Liver (tissue), 9 donors: Measurements from ENCODE around the gene DENND4A. TPM values are rescaled to one million over a fixed set of nuclear protein-coding genes. Genes with fewer than 3 reads are reported as not detected.

Source experiments
- DNase-seq: peaks from one replicate; pipeline ENCODE4 v3.0.0-alpha.2; 2017; ENCODE audit warnings: low spot score
- H3K27ac ChIP-seq, 2 donors: one replicate each; pipeline ENCODE4 v1.7.0; 2013; ENCODE audit warnings: inconsistent platforms in 2 of 2, low read length in 2 of 2, control low read depth in 1 of 2, low read depth in 1 of 2, mild to moderate bottlenecking in 1 of 2
- H3K27me3 ChIP-seq, 4 donors: one replicate each; pipeline versions ENCODE4 v1.6.1 to v1.7.0; 2013; ENCODE audit warnings: low read length in 3 of 4, inconsistent platforms in 1 of 4, mild to moderate bottlenecking in 1 of 4, moderate library complexity in 1 of 4; ENCODE audit not compliant: control insufficient read depth in 4 of 4, insufficient read depth in 4 of 4
- H3K36me3 ChIP-seq, 4 donors: one replicate each; pipeline versions ENCODE4 v1.6.1 to v1.7.0; 2013; ENCODE audit warnings: low read length in 3 of 4, mild to moderate bottlenecking in 3 of 4, low read depth in 1 of 4, moderate library complexity in 1 of 4; ENCODE audit not compliant: control insufficient read depth in 4 of 4, insufficient read depth in 3 of 4
- H3K4me1 ChIP-seq, 4 donors: one replicate each; pipeline versions ENCODE4 v1.6.1 to v1.7.0; 2013; ENCODE audit warnings: low read length in 3 of 4, mild to moderate bottlenecking in 3 of 4, moderate library complexity in 1 of 4; ENCODE audit not compliant: control insufficient read depth in 4 of 4, insufficient read depth in 4 of 4
- H3K4me3 ChIP-seq, 3 donors: one replicate each; pipeline versions ENCODE4 v1.6.1 to v1.7.0; 2013; ENCODE audit warnings: low read length in 3 of 3, control low read depth in 1 of 3, low read depth in 1 of 3, mild to moderate bottlenecking in 1 of 3
- H3K9ac ChIP-seq, 2 donors: one replicate each; pipeline ENCODE4 v1.7.0; 2013; ENCODE audit warnings: low read length in 2 of 2, mild to moderate bottlenecking in 2 of 2, moderate library complexity in 2 of 2, control low read depth in 1 of 2, low read depth in 1 of 2
- H3K9me3 ChIP-seq, 4 donors: one replicate each; pipeline versions ENCODE4 v1.6.1 to v1.7.0; 2013; ENCODE audit warnings: low read length in 3 of 4; ENCODE audit not compliant: control insufficient read depth in 4 of 4
- EGR1 ChIP-seq, 2 donors: IDR thresholded peaks; 2 replicates each; pipeline ENCODE4 v1.6.1; 2016 to 2018; ENCODE audit warnings: antibody characterized with exemption in 2 of 2, low read depth in 2 of 2
- FOXA1 ChIP-seq: IDR thresholded peaks from 2 replicates; pipeline ENCODE4 v1.6.1; 2016; ENCODE audit warnings: antibody characterized with exemption
- FOXA2 ChIP-seq: IDR thresholded peaks from 2 replicates; pipeline ENCODE4 v1.6.1; 2016; ENCODE audit warnings: antibody characterized with exemption
- GABPA ChIP-seq, 2 donors: IDR thresholded peaks in 1 of 2; conservative IDR thresholded peaks in 1 of 2; 2 replicates each; pipeline ENCODE4 v1.6.1; 2016; ENCODE audit warnings: antibody characterized with exemption in 2 of 2, mild to moderate bottlenecking in 1 of 2, moderate library complexity in 1 of 2
- HNF4A ChIP-seq, 2 donors: conservative IDR thresholded peaks; 2 replicates each; pipeline ENCODE4 v1.6.1; 2016; ENCODE audit warnings: antibody characterized with exemption in 2 of 2, mild to moderate bottlenecking in 2 of 2
- HNF4G ChIP-seq: IDR thresholded peaks from 2 replicates; pipeline ENCODE4 v1.6.1; 2016; ENCODE audit warnings: antibody characterized with exemption
- JUND ChIP-seq, 2 donors: IDR thresholded peaks; 2 replicates each; pipeline ENCODE4 v1.6.1; 2016; ENCODE audit warnings: antibody characterized with exemption in 2 of 2
- MAX ChIP-seq: IDR thresholded peaks from 2 replicates; pipeline ENCODE4 v1.6.1; 2016; ENCODE audit warnings: antibody characterized with exemption
- NR2F2 ChIP-seq: IDR thresholded peaks from 2 replicates; pipeline ENCODE4 v1.6.1; 2016; ENCODE audit warnings: antibody characterized with exemption
- RAD21 ChIP-seq, 2 donors: IDR thresholded peaks; 2 replicates each; pipeline ENCODE4 v1.6.1; 2016; ENCODE audit warnings: antibody characterized with exemption in 2 of 2, mild to moderate bottlenecking in 2 of 2
- REST ChIP-seq: IDR thresholded peaks from 2 replicates; pipeline ENCODE4 v1.6.1; 2016; ENCODE audit warnings: antibody characterized with exemption, mild to moderate bottlenecking
- RXRA ChIP-seq, 2 donors: IDR thresholded peaks; 2 replicates each; pipeline ENCODE4 v1.6.1; 2017 to 2018; ENCODE audit warnings: antibody characterized with exemption in 2 of 2, mild to moderate bottlenecking in 1 of 2
- SP1 ChIP-seq: IDR thresholded peaks from 2 replicates; pipeline ENCODE4 v1.6.1; 2018; ENCODE audit warnings: antibody characterized with exemption, mild to moderate bottlenecking
- TAF1 ChIP-seq: conservative IDR thresholded peaks from 2 replicates; pipeline ENCODE4 v1.6.1; 2016; ENCODE audit warnings: antibody characterized with exemption, mild to moderate bottlenecking
- YY1 ChIP-seq: IDR thresholded peaks from 2 replicates; pipeline ENCODE4 v1.6.1; 2016; ENCODE audit warnings: antibody characterized with exemption, mild to moderate bottlenecking
- ZBTB33 ChIP-seq: IDR thresholded peaks from 2 replicates; pipeline ENCODE4 v1.6.1; 2016; ENCODE audit warnings: antibody characterized with exemption
- WGBS: extraction: QIAGEN DNeasy Blood & Tissue Kit; methylation state at CpG from one replicate; pipeline ENCODE4 v1.1.7; 2013; 5-methylcytosine and 5-hydroxymethylcytosine counted together
- polyA plus RNA-seq, 2 donors: library from polyadenylated mRNA; stranded (reverse) in 1 of 2; unstranded in 1 of 2; fragments of 200-250 nt in 1 of 2; fragments of >200 nt in 1 of 2; fragmentation: Nextera tagmentation in 1 of 2; extraction: Ambion mirVana in 1 of 2; gene quantifications; one replicate each; pipeline versions ENCODE4 v1.2.1 to v1.2.3, GENCODE V29; 2013 to 2015
- total RNA-seq, 2 donors: library from RNA; depleted of rRNA; stranded (reverse); fragments of >200 nt; gene quantifications; one replicate each; pipeline ENCODE4 v1.2.3, GENCODE V29; 2014
- TF ChIP-seq, protein P1 (sequence below): IDR thresholded peaks from 2 replicates; pipeline ENCODE4 v1.6.1; 2016; ENCODE audit warnings: antibody characterized with exemption
- TF ChIP-seq, protein P2 (sequence below): fragments of 150-350 bp; IDR thresholded peaks from 2 replicates; pipeline ENCODE4 v1.5.1; 2017; ENCODE audit warnings: improper control_type of control experiment, low read depth, low read length; ENCODE audit not compliant: missing input control
- donor health status: healthy.
- donor health status: healthy.
- donor health status: healthy.
- donor health status: healthy.
- donor health status: healthy.

The DENND4A gene
- total and polyA plus RNA-seq, 4 donors: 5.2 to 75.5 (median 23.9) TPM

GRCh38 chr15:65680544-65680943 is 111.5 kb downstream of the DENND4A start:
- H3K27me3 ChIP-seq: no peaks in the 10 kb centered on the region
- H3K36me3 ChIP-seq: peaks cover 0 to 2% (median under 1%) of the 10 kb centered on the region in 4 donors
- no peaks in the 10 kb centered on the region for H3K4me1 ChIP-seq
- H3K9ac ChIP-seq: no peak overlapping the region
- no peak for DNase-seq
- WGBS: 99% methylated on average over 1 of the region's 1 CpG
- no peak overlapping the region for H3K4me3 ChIP-seq
- H3K27ac ChIP-seq: no peak overlapping the region
- TF ChIP-seq, protein P1, sequence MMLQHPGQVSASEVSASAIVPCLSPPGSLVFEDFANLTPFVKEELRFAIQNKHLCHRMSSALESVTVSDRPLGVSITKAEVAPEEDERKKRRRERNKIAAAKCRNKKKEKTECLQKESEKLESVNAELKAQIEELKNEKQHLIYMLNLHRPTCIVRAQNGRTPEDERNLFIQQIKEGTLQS: no peak
- no peak for TF ChIP-seq EGR1 (IDR thresholded peaks at IDR 0.05; ENCODE audit: low read depth in 2 of 2)
- no peaks in the 10 kb centered on the region for H3K9me3 ChIP-seq

DNA sequence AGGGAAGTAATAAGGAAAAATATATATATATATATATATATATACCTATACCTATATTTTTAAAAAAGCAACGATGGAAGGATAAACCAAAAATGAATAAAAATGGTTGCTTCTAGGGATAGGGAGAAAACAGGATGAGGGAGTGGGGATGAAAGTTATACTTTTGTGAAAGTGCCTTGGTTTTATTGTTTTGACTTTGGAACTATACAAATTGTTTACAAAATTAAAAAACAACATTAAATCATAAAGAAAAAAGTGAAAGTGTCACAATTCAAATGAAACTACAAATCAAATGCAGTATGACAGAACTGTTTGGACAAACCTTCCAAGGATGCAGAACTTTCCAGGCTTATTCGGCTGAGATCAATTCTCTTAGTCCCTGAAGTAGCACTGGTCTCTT is 116.0 kb downstream of the DENND4A start:
- TF ChIP-seq FOXA1: no peak
- TF ChIP-seq GABPA (IDR thresholded peaks at IDR 0.05 in 1 of 2, conservative IDR thresholded peaks at IDR 0.05 in 1 of 2): no peak
- TF ChIP-seq, protein P1: no peak
- no peak for TF ChIP-seq SP1
- TF ChIP-seq MAX: no peak
- TF ChIP-seq HNF4A (conservative IDR thresholded peaks at IDR 0.05): no peak
- TF ChIP-seq YY1: no peak
- no peak for TF ChIP-seq RAD21 (IDR thresholded peaks at IDR 0.05)
- TF ChIP-seq, protein P2, sequence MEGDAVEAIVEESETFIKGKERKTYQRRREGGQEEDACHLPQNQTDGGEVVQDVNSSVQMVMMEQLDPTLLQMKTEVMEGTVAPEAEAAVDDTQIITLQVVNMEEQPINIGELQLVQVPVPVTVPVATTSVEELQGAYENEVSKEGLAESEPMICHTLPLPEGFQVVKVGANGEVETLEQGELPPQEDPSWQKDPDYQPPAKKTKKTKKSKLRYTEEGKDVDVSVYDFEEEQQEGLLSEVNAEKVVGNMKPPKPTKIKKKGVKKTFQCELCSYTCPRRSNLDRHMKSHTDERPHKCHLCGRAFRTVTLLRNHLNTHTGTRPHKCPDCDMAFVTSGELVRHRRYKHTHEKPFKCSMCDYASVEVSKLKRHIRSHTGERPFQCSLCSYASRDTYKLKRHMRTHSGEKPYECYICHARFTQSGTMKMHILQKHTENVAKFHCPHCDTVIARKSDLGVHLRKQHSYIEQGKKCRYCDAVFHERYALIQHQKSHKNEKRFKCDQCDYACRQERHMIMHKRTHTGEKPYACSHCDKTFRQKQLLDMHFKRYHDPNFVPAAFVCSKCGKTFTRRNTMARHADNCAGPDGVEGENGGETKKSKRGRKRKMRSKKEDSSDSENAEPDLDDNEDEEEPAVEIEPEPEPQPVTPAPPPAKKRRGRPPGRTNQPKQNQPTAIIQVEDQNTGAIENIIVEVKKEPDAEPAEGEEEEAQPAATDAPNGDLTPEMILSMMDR: no peak
- TF ChIP-seq ZBTB33: no peak
- no peak for TF ChIP-seq FOXA2
- no peak for TF ChIP-seq HNF4G
- TF ChIP-seq TAF1: no peak
- no peak for TF ChIP-seq EGR1 (IDR thresholded peaks at IDR 0.05; ENCODE audit: low read depth in 2 of 2)
- no peak for TF ChIP-seq NR2F2
- TF ChIP-seq REST: no peak
- no peak for TF ChIP-seq JUND (IDR thresholded peaks at IDR 0.05)
- no peak for TF ChIP-seq RXRA (IDR thresholded peaks at IDR 0.05)
- DNase-seq: no peak
- Histone ChIP-seq H3K4me3 (no peak overlapping the region), H3K9me3 (no peaks in the 10 kb centered on the region), H3K9ac (no peak overlapping the region), H3K27me3 (no peaks in the 10 kb centered on the region), H3K27ac (no peak overlapping the region), H3K4me1 (no peaks in the 10 kb centered on the region), H3K36me3 (peaks cover 4 to 25% (median 16%) of the 10 kb centered on the region in 4 donors)
- WGBS: 98% methylated on average over 2 of the region's 2 CpGs
